Measurements from ENCODE around the gene PER2. TPM values are rescaled to one million over a fixed set of nuclear protein-coding genes. Genes with fewer than 3 reads are reported as not detected.

Gene PER2
- total RNA-seq, 2 donors from 2014 or later = 11.5 to 15.0 TPM

GRCh38 chr2:238265605-238266004, 22.8 kb downstream of the PER2 start:
- DNase-seq (ENCODE audit: low spot score in 2 of 2) (no peak), ATAC-seq (no peak)
- H3K9me3 Mint-ChIP-seq = no peaks in the 10 kb centered on the region
- H3K27ac Mint-ChIP-seq = no peak overlapping the region
- no peaks in the 10 kb centered on the region for H3K36me3 Mint-ChIP-seq

GRCh38 chr2:238264072-238264460, 24.3 kb downstream of the PER2 start:
- H3K27ac Mint-ChIP-seq = no peak overlapping the region
- DNase-seq (ENCODE audit: low spot score in 2 of 2) = no peak
- no peaks in the 10 kb centered on the region for H3K9me3 Mint-ChIP-seq
- no peak for ATAC-seq
- H3K36me3 Mint-ChIP-seq = no peaks in the 10 kb centered on the region

- peak in 1 of 2 donors; percentile 77 for DNase-seq (ENCODE audit: low spot score in 2 of 2)
- H3K27ac Mint-ChIP-seq = no peak overlapping the region
- H3K9me3 Mint-ChIP-seq = no peaks in the 10 kb centered on the region
- no peaks in the 10 kb centered on the region for H3K36me3 Mint-ChIP-seq
- peak; percentile 62 to 70 for ATAC-seq
Measured at GRCh38 chr2:238263204-238264071, 25.0 kb downstream of the PER2 start.

GRCh38 chr2:238262496-238263122, 25.8 kb downstream of the PER2 start:
- Mint-ChIP-seq H3K27ac (no peak overlapping the region), H3K36me3 (no peaks in the 10 kb centered on the region), H3K9me3 (no peaks in the 10 kb centered on the region)
- ATAC-seq = no peak
- no peak for DNase-seq (ENCODE audit: low spot score in 2 of 2)

- no peaks in the 10 kb centered on the region for H3K9me3 Mint-ChIP-seq
- H3K36me3 Mint-ChIP-seq = no peaks in the 10 kb centered on the region
- ATAC-seq = no peak
- H3K27ac Mint-ChIP-seq = peak overlapping the region in 1 of 2 donors; percentile 40
- DNase-seq (ENCODE audit: low spot score in 2 of 2) = no peak
Measured at GRCh38 chr2:238261718-238262375, 26.6 kb downstream of the PER2 start.

- DNase-seq (ENCODE audit: low spot score in 2 of 2) (no peak), ATAC-seq (no peak)
- H3K27ac Mint-ChIP-seq = no peak overlapping the region
- no peaks in the 10 kb centered on the region for H3K9me3 Mint-ChIP-seq
- peaks cover 0 to 2% of the 10 kb centered on the region in 2 donors for H3K36me3 Mint-ChIP-seq
Measured at GRCh38 chr2:238260883-238261282, 27.5 kb downstream of the PER2 start.

GRCh38 chr2:238259061-238260020, 29.1 kb downstream of the PER2 start:
- peak in 1 of 2 donors; percentile 23 for ATAC-seq
- peaks cover 0 to 6% of the 10 kb centered on the region in 2 donors for H3K36me3 Mint-ChIP-seq
- peak overlapping the region; percentile 12 to 61 for H3K27ac Mint-ChIP-seq
- no peaks in the 10 kb centered on the region for H3K9me3 Mint-ChIP-seq
- DNase-seq (ENCODE audit: low spot score in 2 of 2) = no peak

GRCh38 chr2:238257786-238258700, 30.4 kb downstream of the PER2 start:
- ATAC-seq (no peak), DNase-seq (ENCODE audit: low spot score in 2 of 2) (no peak)
- H3K9me3 Mint-ChIP-seq = no peaks in the 10 kb centered on the region
- H3K27ac Mint-ChIP-seq = peak overlapping the region in 1 of 2 donors; percentile 42
- peaks cover 0 to 6% of the 10 kb centered on the region in 2 donors for H3K36me3 Mint-ChIP-seq

GRCh38 chr2:238256594-238257104, 31.8 kb downstream of the PER2 start:
- H3K27ac Mint-ChIP-seq = peak overlapping the region in 1 of 2 donors; percentile 9
- H3K36me3 Mint-ChIP-seq = peaks cover 0 to 6% of the 10 kb centered on the region in 2 donors
- DNase-seq (ENCODE audit: low spot score in 2 of 2) (peak in 1 of 2 donors; percentile 74), ATAC-seq (peak; percentile 83 to 91)
- no peaks in the 10 kb centered on the region for H3K9me3 Mint-ChIP-seq

GRCh38 chr2:238256111-238256510, 32.3 kb downstream of the PER2 start:
- Mint-ChIP-seq H3K9me3 (no peaks in the 10 kb centered on the region), H3K27ac (peak overlapping the region; percentile 9 to 36), H3K36me3 (peaks cover 0 to 6% of the 10 kb centered on the region in 2 donors)
- ATAC-seq (no peak), DNase-seq (ENCODE audit: low spot score in 2 of 2) (no peak)

- ATAC-seq = no peak
- Mint-ChIP-seq H3K36me3 (peaks cover 0 to 6% of the 10 kb centered on the region in 2 donors), H3K27ac (peak overlapping the region; percentile 9 to 36), H3K9me3 (no peaks in the 10 kb centered on the region)
- no peak for DNase-seq (ENCODE audit: low spot score in 2 of 2)
Measured at GRCh38 chr2:238255636-238256035, 32.8 kb downstream of the PER2 start.

- no peak for ATAC-seq
- H3K36me3 Mint-ChIP-seq = peaks cover 0 to 6% of the 10 kb centered on the region in 2 donors
- H3K9me3 Mint-ChIP-seq = no peaks in the 10 kb centered on the region
- no peak for DNase-seq (ENCODE audit: low spot score in 2 of 2)
- H3K27ac Mint-ChIP-seq = no peak overlapping the region
Measured at GRCh38 chr2:238255151-238255551, 33.3 kb downstream of the PER2 start.

GRCh38 chr2:238254095-238254723, 34.2 kb downstream of the PER2 start:
- Mint-ChIP-seq H3K9me3 (no peaks in the 10 kb centered on the region), H3K27ac (peak overlapping the region in 1 of 2 donors; percentile 6), H3K36me3 (peaks cover 0 to 6% of the 10 kb centered on the region in 2 donors)
- DNase-seq (ENCODE audit: low spot score in 2 of 2) = no peak
- ATAC-seq = no peak

- no peaks in the 10 kb centered on the region for H3K9me3 Mint-ChIP-seq
- H3K27ac Mint-ChIP-seq = no peak overlapping the region
- no peak for ATAC-seq
- peaks cover 0 to 6% of the 10 kb centered on the region in 2 donors for H3K36me3 Mint-ChIP-seq
- no peak for DNase-seq (ENCODE audit: low spot score in 2 of 2)
Measured at GRCh38 chr2:238252766-238253630, 35.4 kb downstream of the PER2 start.

Measured in activated naive CD4-positive, alpha-beta T cell treated with anti-CD3 and anti-CD28 coated beads, Interleukin-2, amount 50 U/mL, for 72 hours (primary cell).